H1 (cell line): ENCODE results near the gene SAP30. TPM values are rescaled to one million over a fixed set of nuclear protein-coding genes. Genes with fewer than 3 reads are reported as not detected.

Experiments
- CTCF ChIA-PET: fragments of 300-600 bp; sonication (Branson Sonifier 250); formaldehyde crosslinking; loops from one replicate; lab custom pipeline; 2021; ENCODE audit not compliant: partially characterized antibody; lab: Charles Lee
- POLR2A ChIA-PET: fragments of 300-600 bp; sonication (Branson Sonifier 250); formaldehyde crosslinking; loops from one replicate; lab custom pipeline; 2021; ENCODE audit warnings: inconsistent platforms; ENCODE audit not compliant: partially characterized antibody; lab: Charles Lee
- DNase-seq, 2 experiments: peaks; one replicate each; pipeline versions ENCODE4 v3.0.0 to v3.0.0-alpha.2; 2010 to 2022; ENCODE audit warnings: low spot score in 2 of 2, low read depth in 1 of 2, mixed read lengths in 1 of 2
- FAIRE-seq: peaks from 2 replicates; lab custom pipeline; 2011; peaks lifted over from hg19 to GRCh38; lab: Jason Lieb, UNC
- H2AFZ ChIP-seq: 2 replicates; pipeline ENCODE4 v1.8.1; 2012; ENCODE audit warnings: low read length, inconsistent platforms
- H2AK5ac ChIP-seq: 2 replicates; pipeline ENCODE4 v1.6.1; 2013; ENCODE audit warnings: low read depth, low read length
- H2BK120ac ChIP-seq: replicated peaks from 2 replicates; pipeline ENCODE3; 2013; ENCODE audit warnings: low read depth, low read length, inconsistent platforms
- H2BK12ac ChIP-seq: 2 replicates; pipeline ENCODE4 v1.6.1; 2013; ENCODE audit warnings: low read depth, low read length
- H2BK15ac ChIP-seq: 2 replicates; pipeline ENCODE4 v1.6.1; 2013; ENCODE audit warnings: low read length
- H2BK20ac ChIP-seq: 2 replicates; pipeline ENCODE4 v1.6.1; 2013; ENCODE audit warnings: low read length
- H2BK5ac ChIP-seq: 2 replicates; pipeline ENCODE4 v1.6.1; 2013; ENCODE audit warnings: low read depth, low read length
- H3K14ac ChIP-seq: 2 replicates; pipeline ENCODE4 v1.6.1; 2013; ENCODE audit warnings: inconsistent platforms; ENCODE audit not compliant: insufficient read length
- H3K18ac ChIP-seq: 2 replicates; pipeline ENCODE4 v1.6.1; 2013; ENCODE audit warnings: low read length; ENCODE audit errors: extremely low read depth
- H3K23ac ChIP-seq: 2 replicates; pipeline ENCODE4 v1.6.1; 2013; ENCODE audit warnings: inconsistent platforms; ENCODE audit not compliant: insufficient read length
- H3K23me2 ChIP-seq: 2 replicates; pipeline ENCODE4 v1.6.1; 2013; ENCODE audit warnings: low read depth, low read length
- H3K27ac ChIP-seq: 2 replicates; pipeline ENCODE4 v1.6.1; 2011; ENCODE audit warnings: low read depth, low read length, inconsistent platforms
- H3K27me3 ChIP-seq, 4 experiments: replicated peaks in 1 of 4; 1 replicate in 1 of 4; 2 replicates in 3 of 4; pipeline versions ENCODE4 v1.6.1 to v1.8.1; 2011 to 2013; ENCODE audit warnings: low read length in 3 of 4, mild to moderate bottlenecking in 3 of 4, inconsistent platforms in 2 of 4, mixed read lengths in 2 of 4, moderate library complexity in 1 of 4; ENCODE audit not compliant: control insufficient read depth in 3 of 4, insufficient read depth in 3 of 4; ENCODE audit errors: extremely low read depth in 1 of 4
- H3K36me3 ChIP-seq, 4 experiments: 2 replicates each; pipeline versions ENCODE4 v1.6.1 to v1.8.1; 2011 to 2013; ENCODE audit warnings: mild to moderate bottlenecking in 4 of 4, low read length in 3 of 4, moderate library complexity in 2 of 4, control low read depth in 1 of 4, inconsistent platforms in 1 of 4; ENCODE audit not compliant: insufficient read depth in 4 of 4, control insufficient read depth in 2 of 4
- H3K4ac ChIP-seq: replicated peaks from 2 replicates; pipeline ENCODE3; 2013; ENCODE audit warnings: low read length, low read depth, mixed read lengths, inconsistent platforms; ENCODE audit not compliant: insufficient read length
- H3K4me1 ChIP-seq, 4 experiments: replicated peaks in 1 of 4; 1 replicate in 1 of 4; 2 replicates in 3 of 4; pipeline versions ENCODE4 v1.6.1 to v1.8.1; 2011 to 2013; ENCODE audit warnings: low read length in 3 of 4, inconsistent platforms in 2 of 4, mixed read lengths in 1 of 4; ENCODE audit not compliant: insufficient read depth in 4 of 4, control insufficient read depth in 3 of 4
- H3K4me2 ChIP-seq, 2 experiments: 2 replicates each; pipeline versions ENCODE4 v1.6.1 to v1.8.1; 2011 to 2013; ENCODE audit warnings: low read depth in 2 of 2, low read length in 2 of 2, control low read depth in 1 of 2, inconsistent platforms in 1 of 2, mild to moderate bottlenecking in 1 of 2; ENCODE audit not compliant: insufficient read depth in 1 of 2
- H3K4me3 ChIP-seq, 4 experiments: fragments of 200-600, 300-600 bp in 1 of 4; sonication (generic), shearing (Covaris generic), sonication (Bioruptor Twin) in 1 of 4; 2 replicates each; pipeline versions ENCODE4 v1.5.1 to v1.8.1; 2011 to 2016; ENCODE audit warnings: low read length in 4 of 4, low read depth in 3 of 4, control low read depth in 2 of 4, inconsistent platforms in 2 of 4, mild to moderate bottlenecking in 2 of 4, mixed read lengths in 1 of 4, moderate library complexity in 1 of 4; ENCODE audit not compliant: insufficient read depth in 2 of 4; ENCODE audit errors: extremely low read depth in 1 of 4
- H3K56ac ChIP-seq: replicated peaks from 2 replicates; pipeline ENCODE3; 2013; ENCODE audit warnings: low read depth, mild to moderate bottlenecking, mixed read lengths, low read length, inconsistent platforms; ENCODE audit not compliant: insufficient read length
- H3K79me1 ChIP-seq: 2 replicates; pipeline ENCODE4 v1.6.1; 2013; ENCODE audit warnings: low read depth, low read length, control low read depth
- H3K79me2 ChIP-seq, 2 experiments: 2 replicates each; pipeline versions ENCODE4 v1.6.1 to v1.8.1; 2012 to 2013; ENCODE audit warnings: low read length in 2 of 2, mild to moderate bottlenecking in 2 of 2, inconsistent platforms in 1 of 2; ENCODE audit not compliant: insufficient read depth in 2 of 2, control insufficient read depth in 1 of 2
- H3K9ac ChIP-seq, 4 experiments: replicated peaks in 1 of 4; 1 replicate in 1 of 4; 2 replicates in 3 of 4; pipeline versions ENCODE4 v1.6.1 to v1.8.1; 2011 to 2013; ENCODE audit warnings: low read depth in 3 of 4, low read length in 3 of 4, control low read depth in 2 of 4, mild to moderate bottlenecking in 2 of 4, moderate library complexity in 2 of 4, inconsistent platforms in 1 of 4; ENCODE audit errors: extremely low read depth in 1 of 4
- H3K9me3 ChIP-seq, 2 experiments: 2 replicates each; pipeline versions ENCODE4 v1.6.1 to v1.8.1; 2012 to 2013; ENCODE audit warnings: mild to moderate bottlenecking in 2 of 2, moderate library complexity in 2 of 2, control low read depth in 1 of 2, inconsistent platforms in 1 of 2, low read depth in 1 of 2, low read length in 1 of 2, mixed read lengths in 1 of 2; ENCODE audit not compliant: insufficient read depth in 2 of 2
- H4K20me1 ChIP-seq, 2 experiments: replicated peaks in 1 of 2; 2 replicates each; pipeline versions ENCODE3 to v1.8.1; 2011 to 2013; ENCODE audit warnings: inconsistent platforms in 2 of 2, low read length in 2 of 2, mild to moderate bottlenecking in 1 of 2; ENCODE audit not compliant: insufficient read depth in 2 of 2, control insufficient read depth in 1 of 2
- H4K5ac ChIP-seq: 2 replicates; pipeline ENCODE4 v1.6.1; 2013; ENCODE audit warnings: low read length, low read depth, mixed read lengths, inconsistent platforms; ENCODE audit not compliant: insufficient read length
- H4K8ac ChIP-seq: 2 replicates; pipeline ENCODE4 v1.8.0; 2013; ENCODE audit warnings: mild to moderate bottlenecking, moderate library complexity, low read length, inconsistent platforms; ENCODE audit not compliant: insufficient read depth; ENCODE audit errors: extremely low read depth
- H4K91ac ChIP-seq: replicated peaks from 2 replicates; pipeline ENCODE3; 2013; ENCODE audit warnings: low read length, mixed read lengths, inconsistent platforms; ENCODE audit not compliant: insufficient read length
- KDM4A ChIP-seq: IDR thresholded peaks from one replicate; pipeline ENCODE4 v1.7.1; 2012; ENCODE audit warnings: low read depth, mild to moderate bottlenecking, moderate library complexity, low read length, inconsistent platforms; ENCODE audit not compliant: severe bottlenecking
- SRF ChIP-seq: IDR thresholded peaks from 2 replicates; pipeline ENCODE4 v1.6.1; 2011; ENCODE audit warnings: mild to moderate bottlenecking, low read depth, low read length, moderate library complexity
- polyA plus RNA-seq, 7 experiments: library from polyadenylated mRNA; depleted of rRNA in 3 of 7; stranded (reverse) in 5 of 7; unstranded in 2 of 7; fragments of >200 nt in 5 of 7; fragments of 200-250 nt in 2 of 7; gene quantifications; 1 replicate in 5 of 7; 2 replicates in 1 of 7; 4 replicates in 1 of 7; pipeline versions ENCODE4 v1.2.1 to v1.2.3, GENCODE V29; 2011 to 2013; ENCODE audit warnings: missing spikeins in 2 of 7, mixed read lengths in 2 of 7
- total RNA-seq: library from RNA; stranded (reverse); fragmentation: NEBNext Ultra II Directional; extraction: Animal tissue kit (Norgen Biotek cat#: 25700); gene quantifications from 2 replicates; pipeline ENCODE4 v1.2.1, GENCODE V29; 2021
- TF ChIP-seq, protein P1 (sequence below), 3 experiments: IDR thresholded peaks; 1 replicate in 2 of 3; 2 replicates in 1 of 3; pipeline versions ENCODE4 v1.5.1 to v1.6.1; 2011; ENCODE audit warnings: low read length in 3 of 3, mild to moderate bottlenecking in 3 of 3, inconsistent platforms in 2 of 3, low read depth in 1 of 3, moderate library complexity in 1 of 3; ENCODE audit not compliant: insufficient read depth in 1 of 3; ENCODE audit errors: control extremely low read depth in 1 of 3

The SAP30 gene
- total and polyA plus RNA-seq, 2 of the 8 experiments (the other 6 are each of a cell fraction or from before 2014, with no cell fraction given), result 7.7 to 21.1 TPM

DNA sequence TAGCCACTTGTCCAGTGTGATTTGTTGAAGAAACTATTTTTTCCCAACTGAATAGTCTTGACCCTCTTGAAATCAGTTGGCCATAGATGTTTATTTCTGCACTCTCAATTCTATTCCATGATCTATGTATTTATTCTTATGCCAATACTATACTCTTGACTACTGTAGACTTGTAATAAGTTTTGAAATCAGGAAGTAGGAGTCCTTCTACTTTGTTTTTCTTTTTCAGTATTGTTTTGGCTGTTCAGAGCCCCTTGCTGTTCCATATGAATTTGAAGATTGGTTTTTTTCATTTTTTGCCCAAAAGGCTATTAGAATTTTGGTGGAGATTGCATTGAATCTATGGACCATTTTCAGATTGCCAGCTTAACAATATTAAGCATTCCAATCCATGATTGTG, 10.2 kb downstream of the SAP30 start:
- no peaks in the 10 kb centered on the region for H3K79me1 ChIP-seq
- H3K27ac ChIP-seq, result no peak overlapping the region
- no peak for DNase-seq
- H3K18ac ChIP-seq, result no peak overlapping the region
- no peak overlapping the region for H2BK20ac ChIP-seq
- H3K14ac ChIP-seq, result no peak overlapping the region
- H3K27me3 ChIP-seq, result peaks cover 0 to 2% (median 0%) of the 10 kb centered on the region in 4 experiments; a peak in 1 of 7 replicates
- no peak overlapping the region for H4K91ac ChIP-seq
- H3K23ac ChIP-seq, result no peak overlapping the region
- H3K56ac ChIP-seq, result no peak overlapping the region
- no peak overlapping the region for H2AK5ac ChIP-seq
- H3K36me3 ChIP-seq, result no peaks in the 10 kb centered on the region; a peak in 1 of 8 replicates
- FAIRE-seq, result no peak
- H4K20me1 ChIP-seq, result peaks cover 0 to 2% of the 10 kb centered on the region in 2 experiments
- no peaks in the 10 kb centered on the region for H3K4me1 ChIP-seq
- H3K23me2 ChIP-seq, result no peaks in the 10 kb centered on the region
- H3K9me3 ChIP-seq, result no peaks in the 10 kb centered on the region
- POLR2A ChIA-PET, result no interaction called here
- no peaks in the 10 kb centered on the region for H3K79me2 ChIP-seq
- H3K4me2 ChIP-seq, result no peak overlapping the region; a peak in 1 of 4 replicates
- no peak overlapping the region for H2BK5ac ChIP-seq
- H3K4me3 ChIP-seq, result no peak overlapping the region
- no peak overlapping the region for H3K4ac ChIP-seq
- H2BK120ac ChIP-seq, result no peak overlapping the region
- CTCF ChIA-PET, result no interaction called here
- no peak overlapping the region for H2BK15ac ChIP-seq
- no peak overlapping the region for H2AFZ ChIP-seq
- H4K5ac ChIP-seq, result no peak overlapping the region
- H3K9ac ChIP-seq, result no peak overlapping the region
- no peak overlapping the region for H2BK12ac ChIP-seq
- no peak overlapping the region for H4K8ac ChIP-seq
- no peak for TF ChIP-seq KDM4A
- TF ChIP-seq, protein P1, sequence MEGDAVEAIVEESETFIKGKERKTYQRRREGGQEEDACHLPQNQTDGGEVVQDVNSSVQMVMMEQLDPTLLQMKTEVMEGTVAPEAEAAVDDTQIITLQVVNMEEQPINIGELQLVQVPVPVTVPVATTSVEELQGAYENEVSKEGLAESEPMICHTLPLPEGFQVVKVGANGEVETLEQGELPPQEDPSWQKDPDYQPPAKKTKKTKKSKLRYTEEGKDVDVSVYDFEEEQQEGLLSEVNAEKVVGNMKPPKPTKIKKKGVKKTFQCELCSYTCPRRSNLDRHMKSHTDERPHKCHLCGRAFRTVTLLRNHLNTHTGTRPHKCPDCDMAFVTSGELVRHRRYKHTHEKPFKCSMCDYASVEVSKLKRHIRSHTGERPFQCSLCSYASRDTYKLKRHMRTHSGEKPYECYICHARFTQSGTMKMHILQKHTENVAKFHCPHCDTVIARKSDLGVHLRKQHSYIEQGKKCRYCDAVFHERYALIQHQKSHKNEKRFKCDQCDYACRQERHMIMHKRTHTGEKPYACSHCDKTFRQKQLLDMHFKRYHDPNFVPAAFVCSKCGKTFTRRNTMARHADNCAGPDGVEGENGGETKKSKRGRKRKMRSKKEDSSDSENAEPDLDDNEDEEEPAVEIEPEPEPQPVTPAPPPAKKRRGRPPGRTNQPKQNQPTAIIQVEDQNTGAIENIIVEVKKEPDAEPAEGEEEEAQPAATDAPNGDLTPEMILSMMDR (IDR thresholded peaks at IDR 0.05; ENCODE audit: control extremely low read depth in 1 of 3, insufficient read depth in 1 of 3, low read depth in 1 of 3, low read length in 3 of 3), result no peak
- no peak for TF ChIP-seq SRF
